ENCODE measurements around the gene KRT33B. TPM values are rescaled to one million over a fixed set of nuclear protein-coding genes. Genes with fewer than 3 reads are reported as not detected.
A peak's percentile ranks its signal among the peaks of the same experiment; 100 is the strongest.

Gene KRT33B
- total RNA-seq, 2 donors from 2014 or later = not detected

DNA sequence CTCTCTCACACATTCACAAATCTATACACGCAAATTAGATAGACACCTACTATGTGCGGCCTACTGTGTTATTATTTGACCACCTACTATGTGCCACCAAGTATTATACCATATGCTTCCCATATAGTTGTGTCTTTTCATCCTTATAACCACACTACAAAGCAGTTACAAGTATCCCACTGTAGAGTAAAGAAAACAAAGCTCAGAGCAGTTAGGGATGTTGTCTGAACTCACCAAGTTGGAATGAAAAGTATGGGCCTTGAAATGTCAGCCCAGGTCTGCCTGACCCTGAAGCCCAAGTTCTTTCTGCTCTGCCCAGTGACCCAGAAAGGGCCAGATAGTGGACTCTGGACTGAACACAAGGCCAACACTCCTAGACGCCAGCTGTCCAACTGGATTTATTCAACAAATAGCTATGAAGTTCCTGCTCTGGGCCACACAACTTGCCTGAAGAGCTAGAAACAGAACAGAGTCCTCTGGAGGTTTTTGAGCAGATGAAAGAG lies 46.3 kb upstream of the KRT33B start:
- TF ChIP-seq, protein P1, sequence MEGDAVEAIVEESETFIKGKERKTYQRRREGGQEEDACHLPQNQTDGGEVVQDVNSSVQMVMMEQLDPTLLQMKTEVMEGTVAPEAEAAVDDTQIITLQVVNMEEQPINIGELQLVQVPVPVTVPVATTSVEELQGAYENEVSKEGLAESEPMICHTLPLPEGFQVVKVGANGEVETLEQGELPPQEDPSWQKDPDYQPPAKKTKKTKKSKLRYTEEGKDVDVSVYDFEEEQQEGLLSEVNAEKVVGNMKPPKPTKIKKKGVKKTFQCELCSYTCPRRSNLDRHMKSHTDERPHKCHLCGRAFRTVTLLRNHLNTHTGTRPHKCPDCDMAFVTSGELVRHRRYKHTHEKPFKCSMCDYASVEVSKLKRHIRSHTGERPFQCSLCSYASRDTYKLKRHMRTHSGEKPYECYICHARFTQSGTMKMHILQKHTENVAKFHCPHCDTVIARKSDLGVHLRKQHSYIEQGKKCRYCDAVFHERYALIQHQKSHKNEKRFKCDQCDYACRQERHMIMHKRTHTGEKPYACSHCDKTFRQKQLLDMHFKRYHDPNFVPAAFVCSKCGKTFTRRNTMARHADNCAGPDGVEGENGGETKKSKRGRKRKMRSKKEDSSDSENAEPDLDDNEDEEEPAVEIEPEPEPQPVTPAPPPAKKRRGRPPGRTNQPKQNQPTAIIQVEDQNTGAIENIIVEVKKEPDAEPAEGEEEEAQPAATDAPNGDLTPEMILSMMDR (IDR thresholded peaks at IDR 0.05) = no peak
- Histone ChIP-seq H3K27ac (no peak overlapping the region), H3K4me1 (ENCODE audit: control insufficient read depth in 1 of 2, low read depth in 2 of 2) (peaks cover 7 to 29% of the 10 kb centered on the region in 2 donors), H3K9me3 (no peaks in the 10 kb centered on the region), H3K36me3 (no peaks in the 10 kb centered on the region), H3K4me3 (no peak overlapping the region), H3K27me3 (replicated peaks; ENCODE audit: insufficient read depth) (no peaks in the 10 kb centered on the region)
- no peak for DNase-seq (ENCODE audit: low spot score)
- ATAC-seq (ENCODE audit: insufficient number of reproducible peaks, low FRiP score, low read depth) = peak; percentile 52

DNA sequence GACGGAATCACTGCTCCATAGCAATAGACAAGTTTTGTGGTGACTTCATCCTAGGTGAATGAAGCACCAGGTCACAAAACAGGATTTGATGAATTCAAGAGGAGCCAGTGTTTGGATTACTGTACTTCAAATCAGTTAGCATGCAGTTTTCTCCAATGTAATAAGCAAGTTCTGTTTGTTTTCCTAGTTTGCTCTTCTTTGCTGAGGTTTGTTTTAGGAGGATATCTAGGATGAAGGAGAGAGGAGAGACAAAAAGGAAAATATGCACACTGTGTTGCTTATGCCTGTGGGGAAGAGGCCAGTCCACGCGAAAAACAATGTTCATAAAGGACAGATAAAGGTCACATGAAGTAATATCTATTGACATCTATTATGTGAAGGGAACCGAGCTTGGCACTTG lies 45.8 kb upstream of the KRT33B start:
- no peak overlapping the region for H3K27ac ChIP-seq
- H3K4me3 ChIP-seq = no peak overlapping the region
- TF ChIP-seq, protein P1 (IDR thresholded peaks at IDR 0.05) = no peak
- no peaks in the 10 kb centered on the region for H3K36me3 ChIP-seq
- no peak for ATAC-seq (ENCODE audit: insufficient number of reproducible peaks, low FRiP score, low read depth)
- H3K9me3 ChIP-seq = no peaks in the 10 kb centered on the region
- no peaks in the 10 kb centered on the region for H3K27me3 ChIP-seq (replicated peaks; ENCODE audit: insufficient read depth)
- H3K4me1 ChIP-seq (ENCODE audit: control insufficient read depth in 1 of 2, low read depth in 2 of 2) = peaks cover 7 to 29% of the 10 kb centered on the region in 2 donors
- DNase-seq (ENCODE audit: low spot score) = no peak

DNA sequence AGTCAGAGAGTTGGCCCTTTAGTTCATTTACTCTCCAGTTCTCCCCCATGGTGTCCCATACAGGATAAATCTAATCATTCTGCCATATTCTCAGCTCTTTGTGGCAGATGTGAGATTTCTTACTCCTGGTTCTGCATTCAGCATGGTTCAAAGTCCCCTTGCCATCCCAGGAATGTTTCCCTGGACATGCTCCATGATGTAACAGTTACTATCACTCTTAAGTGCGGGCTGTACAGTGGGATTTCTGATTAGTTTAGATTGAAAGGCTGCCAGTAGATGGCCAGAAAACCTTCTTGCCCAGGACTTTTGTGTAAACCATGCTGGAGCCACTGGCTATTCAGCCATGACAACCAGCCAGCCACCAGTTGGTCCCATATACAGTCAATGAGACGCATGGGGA lies 44.4 kb upstream of the KRT33B start:
- Histone ChIP-seq H3K36me3 (no peaks in the 10 kb centered on the region), H3K27me3 (replicated peaks; ENCODE audit: insufficient read depth) (no peaks in the 10 kb centered on the region), H3K4me1 (ENCODE audit: control insufficient read depth in 1 of 2, low read depth in 2 of 2) (peaks cover 7 to 29% of the 10 kb centered on the region in 2 donors), H3K4me3 (no peak overlapping the region), H3K27ac (no peak overlapping the region), H3K9me3 (no peaks in the 10 kb centered on the region)
- DNase-seq (ENCODE audit: low spot score) (no peak), ATAC-seq (ENCODE audit: insufficient number of reproducible peaks, low FRiP score, low read depth) (no peak)
- TF ChIP-seq, protein P1 (IDR thresholded peaks at IDR 0.05) = no peak

DNA sequence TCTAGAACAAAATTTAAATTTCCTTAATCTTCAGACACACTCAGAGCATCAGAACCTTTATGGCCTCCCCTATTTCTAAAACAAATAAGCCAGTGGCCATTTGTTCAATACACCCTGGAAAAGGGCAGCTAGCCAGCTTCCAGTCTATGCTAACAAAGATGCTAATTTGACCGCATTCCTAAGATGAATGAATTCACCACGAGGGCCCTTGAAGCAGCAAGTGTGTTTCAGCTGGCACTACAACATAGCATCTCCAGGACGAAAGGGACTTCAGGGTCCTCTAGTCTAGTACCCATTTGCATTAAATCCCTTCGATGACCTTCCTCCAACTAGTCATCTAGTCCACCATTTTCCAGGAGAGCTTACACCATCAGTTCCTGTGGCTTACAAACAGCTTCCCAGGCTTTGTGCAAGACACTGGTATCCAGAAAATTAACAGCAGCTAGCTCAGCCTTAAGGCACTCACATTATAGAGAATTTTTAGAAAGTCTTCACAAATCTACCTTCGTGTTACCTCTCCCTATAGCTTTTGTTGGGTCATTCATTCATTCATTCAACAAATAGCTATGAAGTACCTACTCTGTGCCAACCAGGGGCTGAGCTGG lies 43.8 kb upstream of the KRT33B start:
- peaks cover 7 to 29% of the 10 kb centered on the region in 2 donors for H3K4me1 ChIP-seq (ENCODE audit: control insufficient read depth in 1 of 2, low read depth in 2 of 2)
- no peaks in the 10 kb centered on the region for H3K36me3 ChIP-seq
- no peak overlapping the region for H3K4me3 ChIP-seq
- H3K27me3 ChIP-seq (replicated peaks; ENCODE audit: insufficient read depth) = no peaks in the 10 kb centered on the region
- TF ChIP-seq, protein P1 (IDR thresholded peaks at IDR 0.05) = no peak
- ATAC-seq (ENCODE audit: insufficient number of reproducible peaks, low FRiP score, low read depth) (no peak), DNase-seq (ENCODE audit: low spot score) (no peak)
- no peaks in the 10 kb centered on the region for H3K9me3 ChIP-seq
- no peak overlapping the region for H3K27ac ChIP-seq

DNA sequence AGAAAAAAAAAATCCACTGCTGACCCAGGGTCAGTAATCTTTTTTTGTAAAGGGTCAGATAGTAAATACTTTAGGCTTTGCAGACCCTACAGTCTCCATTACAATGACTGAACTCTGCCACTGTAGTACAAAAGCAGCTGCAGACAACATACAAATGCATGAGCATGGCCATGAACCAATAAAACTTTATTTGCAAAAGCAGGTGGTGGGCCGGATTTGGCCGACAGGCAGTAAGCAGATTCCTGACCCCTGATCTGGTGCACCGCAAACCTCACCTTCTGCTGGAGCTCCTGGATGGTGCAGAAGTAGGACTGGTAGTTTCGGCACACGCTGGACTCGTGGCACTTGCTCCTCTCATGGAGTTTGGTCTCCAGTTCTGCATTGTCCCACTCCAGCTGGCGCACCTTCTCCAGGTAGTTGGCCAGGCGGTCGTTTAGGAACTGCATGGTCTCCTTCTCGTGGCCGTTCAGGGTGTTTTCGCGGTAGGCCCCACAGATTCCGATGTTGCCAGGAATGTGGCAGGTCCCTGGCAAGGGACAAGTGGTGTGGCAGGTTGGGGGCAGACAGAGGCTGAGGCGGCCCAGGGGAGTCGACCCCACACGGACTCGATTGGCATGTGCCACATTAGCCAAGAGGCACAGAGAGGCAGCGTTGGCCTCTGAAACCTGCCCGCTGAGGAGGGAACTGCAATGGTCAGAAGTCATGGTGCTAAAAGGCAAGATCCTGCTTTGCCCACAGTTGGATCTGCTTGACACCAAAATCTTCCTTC lies 41.6 kb upstream of the KRT33B start:
- H3K9me3 ChIP-seq = no peaks in the 10 kb centered on the region
- no peak overlapping the region for H3K4me3 ChIP-seq
- H3K36me3 ChIP-seq = no peaks in the 10 kb centered on the region
- H3K4me1 ChIP-seq (ENCODE audit: control insufficient read depth in 1 of 2, low read depth in 2 of 2) = peaks cover 3 to 13% of the 10 kb centered on the region in 2 donors
- no peak overlapping the region for H3K27ac ChIP-seq
- H3K27me3 ChIP-seq (replicated peaks; ENCODE audit: insufficient read depth) = no peaks in the 10 kb centered on the region
- DNase-seq (ENCODE audit: low spot score) = no peak
- TF ChIP-seq, protein P1 (IDR thresholded peaks at IDR 0.05) = no peak
- ATAC-seq (ENCODE audit: insufficient number of reproducible peaks, low FRiP score, low read depth) = no peak

Measured in thoracic aorta (tissue), 2 donors.